DND-41 (cell line): ENCODE data around the gene ANO9.

Experiments
- EZH2 ChIP-seq: IDR thresholded peaks from 3 replicates; pipeline ENCODE4 v1.6.1; 2012; ENCODE audit warnings: borderline replicate concordance, low read depth, mild to moderate bottlenecking, moderate library complexity, low read length, inconsistent platforms; ENCODE audit not compliant: severe bottlenecking
- TF ChIP-seq, protein P1 (sequence below): IDR thresholded peaks from 2 replicates; pipeline ENCODE4 v1.5.1; 2012; ENCODE audit warnings: borderline replicate concordance, low read length, moderate library complexity, mild to moderate bottlenecking; ENCODE audit not compliant: poor library complexity, severe bottlenecking; ENCODE audit errors: extremely low read depth

DNA sequence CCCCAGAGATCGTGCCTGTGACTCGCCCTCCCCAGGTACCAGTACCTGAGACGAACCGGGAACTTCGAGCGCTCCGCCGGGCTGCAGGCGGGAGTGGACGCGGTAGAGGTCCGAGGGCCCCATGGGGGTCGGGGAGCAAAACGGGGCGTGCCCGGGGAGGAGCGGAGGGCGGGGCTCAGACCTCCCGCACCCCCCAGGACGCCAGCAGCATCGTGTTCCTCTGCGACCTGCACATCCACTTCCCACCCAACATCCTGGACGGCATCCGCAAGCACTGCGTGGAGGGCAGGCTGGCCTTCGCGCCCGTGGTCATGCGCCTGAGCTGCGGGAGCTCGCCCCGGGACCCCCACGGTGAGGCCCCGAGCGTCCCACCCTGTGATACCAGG is 61.7 kb downstream of the ANO9 start:
- no peak for TF ChIP-seq EZH2
- TF ChIP-seq, protein P1, sequence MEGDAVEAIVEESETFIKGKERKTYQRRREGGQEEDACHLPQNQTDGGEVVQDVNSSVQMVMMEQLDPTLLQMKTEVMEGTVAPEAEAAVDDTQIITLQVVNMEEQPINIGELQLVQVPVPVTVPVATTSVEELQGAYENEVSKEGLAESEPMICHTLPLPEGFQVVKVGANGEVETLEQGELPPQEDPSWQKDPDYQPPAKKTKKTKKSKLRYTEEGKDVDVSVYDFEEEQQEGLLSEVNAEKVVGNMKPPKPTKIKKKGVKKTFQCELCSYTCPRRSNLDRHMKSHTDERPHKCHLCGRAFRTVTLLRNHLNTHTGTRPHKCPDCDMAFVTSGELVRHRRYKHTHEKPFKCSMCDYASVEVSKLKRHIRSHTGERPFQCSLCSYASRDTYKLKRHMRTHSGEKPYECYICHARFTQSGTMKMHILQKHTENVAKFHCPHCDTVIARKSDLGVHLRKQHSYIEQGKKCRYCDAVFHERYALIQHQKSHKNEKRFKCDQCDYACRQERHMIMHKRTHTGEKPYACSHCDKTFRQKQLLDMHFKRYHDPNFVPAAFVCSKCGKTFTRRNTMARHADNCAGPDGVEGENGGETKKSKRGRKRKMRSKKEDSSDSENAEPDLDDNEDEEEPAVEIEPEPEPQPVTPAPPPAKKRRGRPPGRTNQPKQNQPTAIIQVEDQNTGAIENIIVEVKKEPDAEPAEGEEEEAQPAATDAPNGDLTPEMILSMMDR: no peak
